SK-N-SH treated with all-trans-retinoic acid at 6 μM for 48 hours (cell line): Measurements from ENCODE around the gene CSF1.

Experiments
- ATAC-seq: fragments of 200-7000 bp; cut with Tn5 transposase; 3 replicates; pipeline ENCODE4 v1.9.1; 2020; ENCODE audit warnings: mild to moderate bottlenecking, moderate library complexity
- BACH2 ChIP-seq: fragments of 250-450 bp; sonication (Bioruptor Pico); IDR thresholded peaks from 2 replicates; pipeline ENCODE4 v1.9.0; 2021; ENCODE audit warnings: mild to moderate bottlenecking, borderline replicate concordance
- CSDC2 ChIP-seq: fragments of 250-450 bp; sonication (Bioruptor Pico); IDR thresholded peaks from 2 replicates; pipeline ENCODE4 v1.5.0; 2020; ENCODE audit warnings: mild to moderate bottlenecking, moderate library complexity
- CSRNP3 ChIP-seq: fragments of 250-450 bp; sonication (Bioruptor Pico); IDR thresholded peaks from 2 replicates; pipeline ENCODE4 v1.5.1; 2021; ENCODE audit warnings: mild to moderate bottlenecking, moderate library complexity
- ESRRG ChIP-seq: fragments of 250-450 bp; sonication (Bioruptor Pico); IDR thresholded peaks from 2 replicates; pipeline ENCODE4 v1.6.1; 2021; ENCODE audit warnings: mild to moderate bottlenecking
- GLIS3 ChIP-seq: fragments of 250-450 bp; sonication (Bioruptor Pico); IDR thresholded peaks from 2 replicates; pipeline ENCODE4 v1.5.0; 2020; ENCODE audit warnings: mild to moderate bottlenecking, moderate library complexity
- ISL1 ChIP-seq: fragments of 250-450 bp; sonication (Bioruptor Pico); IDR thresholded peaks from 2 replicates; pipeline ENCODE4 v2.1.2; 2022; ENCODE audit warnings: mild to moderate bottlenecking, moderate library complexity
- OSR1 ChIP-seq: fragments of 250-450 bp; sonication (Bioruptor Pico); IDR thresholded peaks from 2 replicates; pipeline ENCODE4 v1.8.0; 2022; ENCODE audit warnings: moderate library complexity, mild to moderate bottlenecking, inconsistent platforms
- PATZ1 ChIP-seq: fragments of 250-450 bp; sonication (Bioruptor Pico); IDR thresholded peaks from 2 replicates; pipeline ENCODE4 v1.8.0; 2020; ENCODE audit warnings: mild to moderate bottlenecking, moderate library complexity, borderline replicate concordance
- POU6F1 ChIP-seq: fragments of 250-450 bp; sonication (Bioruptor Pico); IDR thresholded peaks from 2 replicates; pipeline ENCODE4 v1.8.0; 2021; ENCODE audit warnings: low read depth, mild to moderate bottlenecking, moderate library complexity, borderline replicate concordance
- PPARA ChIP-seq: fragments of 250-450 bp; sonication (Bioruptor Pico); IDR thresholded peaks from 2 replicates; pipeline ENCODE4 v1.5.0; 2020; ENCODE audit warnings: mild to moderate bottlenecking, borderline replicate concordance
- SNAI2 ChIP-seq: fragments of 250-450 bp; sonication (Bioruptor Pico); IDR thresholded peaks from 2 replicates; pipeline ENCODE4 v1.5.0; 2020; ENCODE audit warnings: mild to moderate bottlenecking, moderate library complexity
- TCF4 ChIP-seq: fragments of 250-450 bp; sonication (Bioruptor Pico); IDR thresholded peaks from 2 replicates; pipeline ENCODE4 v1.8.0; 2021; ENCODE audit warnings: mild to moderate bottlenecking, moderate library complexity, borderline replicate concordance
- TOX ChIP-seq: fragments of 250-450 bp; sonication (Bioruptor Pico); IDR thresholded peaks from 2 replicates; pipeline ENCODE4 v1.8.0; 2021; ENCODE audit warnings: mild to moderate bottlenecking, moderate library complexity, borderline replicate concordance
- TSHZ2 ChIP-seq: fragments of 250-450 bp; sonication (Bioruptor Pico); IDR thresholded peaks from 2 replicates; pipeline ENCODE4 v1.5.0; 2020; ENCODE audit warnings: mild to moderate bottlenecking, moderate library complexity
- ZFP3 ChIP-seq: fragments of 250-450 bp; sonication (Bioruptor Pico); IDR thresholded peaks from 2 replicates; pipeline ENCODE4 v1.5.0; 2020; ENCODE audit warnings: mild to moderate bottlenecking, moderate library complexity
- ZFP30 ChIP-seq: fragments of 450-650 bp; formaldehyde crosslinking; IDR thresholded peaks from 2 replicates; pipeline ENCODE4 v1.5.0; 2022; ENCODE audit warnings: mild to moderate bottlenecking, moderate library complexity
- ZNF565 ChIP-seq: fragments of 450-650 bp; formaldehyde crosslinking; conservative IDR thresholded peaks from 2 replicates; pipeline ENCODE4 v1.5.0; 2020; ENCODE audit warnings: low read depth, mild to moderate bottlenecking, moderate library complexity
- ZNF70 ChIP-seq: fragments of 450-650 bp; formaldehyde crosslinking; IDR thresholded peaks from 2 replicates; pipeline ENCODE4 v1.5.0; 2020; ENCODE audit warnings: mild to moderate bottlenecking, moderate library complexity
- ZNF8 ChIP-seq: fragments of 450-650 bp; formaldehyde crosslinking; IDR thresholded peaks from 2 replicates; pipeline ENCODE4 v1.5.0; 2020; ENCODE audit warnings: mild to moderate bottlenecking, moderate library complexity
- TF ChIP-seq, protein P1 (sequence below): fragments of 250-450 bp; sonication (Bioruptor Pico); IDR thresholded peaks from 2 replicates; pipeline ENCODE4 v1.5.1; 2020; ENCODE audit warnings: low read depth, mild to moderate bottlenecking, moderate library complexity

Gene CSF1

GRCh38 chr1:109927356-109927755 is 16.7 kb downstream of the CSF1 start (continued):
- TF ChIP-seq, protein P1, sequence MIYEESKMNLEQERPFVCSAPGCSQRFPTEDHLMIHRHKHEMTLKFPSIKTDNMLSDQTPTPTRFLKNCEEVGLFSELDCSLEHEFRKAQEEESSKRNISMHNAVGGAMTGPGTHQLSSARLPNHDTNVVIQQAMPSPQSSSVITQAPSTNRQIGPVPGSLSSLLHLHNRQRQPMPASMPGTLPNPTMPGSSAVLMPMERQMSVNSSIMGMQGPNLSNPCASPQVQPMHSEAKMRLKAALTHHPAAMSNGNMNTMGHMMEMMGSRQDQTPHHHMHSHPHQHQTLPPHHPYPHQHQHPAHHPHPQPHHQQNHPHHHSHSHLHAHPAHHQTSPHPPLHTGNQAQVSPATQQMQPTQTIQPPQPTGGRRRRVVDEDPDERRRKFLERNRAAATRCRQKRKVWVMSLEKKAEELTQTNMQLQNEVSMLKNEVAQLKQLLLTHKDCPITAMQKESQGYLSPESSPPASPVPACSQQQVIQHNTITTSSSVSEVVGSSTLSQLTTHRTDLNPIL, result no peak
- TF ChIP-seq ZFP3 (no peak), ZFP30 (CRISPR knock-in tag) (no peak)
- TF ChIP-seq, all 23 proteins: peak for 0

DNA sequence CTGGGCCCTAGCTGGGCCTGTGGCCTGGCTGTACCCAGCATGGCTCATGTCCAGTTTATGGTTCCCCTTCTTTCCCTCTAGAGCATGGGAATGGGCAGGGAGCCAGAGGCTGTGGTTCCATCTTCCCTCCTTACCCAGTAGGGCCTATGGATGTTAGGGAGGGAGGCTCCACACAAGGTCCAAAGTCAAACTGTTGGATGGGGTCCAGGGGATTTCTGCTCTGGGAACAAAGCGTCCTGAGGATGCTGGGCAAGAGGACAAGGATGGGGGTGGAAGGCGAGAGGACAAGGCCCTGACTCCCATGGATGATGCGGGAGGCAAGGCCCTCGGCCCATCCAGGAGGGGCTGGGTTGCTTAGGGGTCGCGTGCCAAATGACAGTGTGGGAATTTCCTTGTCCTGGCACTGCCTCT is 17.3 kb downstream of the CSF1 start:
- TF ChIP-seq CSRNP3, result no peak
- no peak for TF ChIP-seq TCF4 (CRISPR knock-in tag)
- no peak for TF ChIP-seq ISL1 (CRISPR knock-in tag)
- TF ChIP-seq ZFP30 (CRISPR knock-in tag), result no peak
- no peak for TF ChIP-seq PPARA (CRISPR knock-in tag)
- TF ChIP-seq ZFP3, result no peak
- TF ChIP-seq BACH2 (CRISPR knock-in tag), result no peak
- no peak for TF ChIP-seq CSDC2 (CRISPR knock-in tag)
- TF ChIP-seq, protein P1, result no peak
- no peak for TF ChIP-seq OSR1 (CRISPR knock-in tag)
- TF ChIP-seq ZNF70 (CRISPR knock-in tag), result no peak
- no peak for TF ChIP-seq TOX (CRISPR knock-in tag)
- TF ChIP-seq PATZ1, result no peak
- no peak for TF ChIP-seq ESRRG
- TF ChIP-seq POU6F1 (CRISPR knock-in tag), result no peak
- no peak for TF ChIP-seq ZNF565
- no peak for TF ChIP-seq ZNF8
- no peak for ATAC-seq

DNA sequence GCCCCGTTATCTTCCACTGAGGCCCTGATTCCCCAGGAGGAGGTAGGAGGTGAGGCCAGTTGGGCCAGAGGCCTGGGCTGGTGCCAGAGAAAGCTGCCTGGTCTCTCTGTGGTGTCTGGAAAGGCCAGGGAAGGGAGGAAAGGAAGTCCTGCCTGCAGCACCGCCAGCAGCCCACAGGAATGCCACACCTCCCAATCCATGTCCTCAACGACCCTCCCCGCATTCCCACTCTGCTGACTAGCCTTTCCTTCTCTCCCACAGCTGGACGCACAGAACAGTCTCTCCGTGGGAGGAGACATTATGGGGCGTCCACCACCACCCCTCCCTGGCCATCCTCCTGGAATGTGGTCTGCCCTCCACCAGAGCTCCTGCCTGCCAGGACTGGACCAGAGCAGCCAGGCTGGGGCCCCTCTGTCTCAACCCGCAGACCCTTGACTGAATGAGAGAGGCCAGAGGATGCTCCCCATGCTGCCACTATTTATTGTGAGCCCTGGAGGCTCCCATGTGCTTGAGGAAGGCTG is 18.0 kb downstream of the CSF1 start:
- TF ChIP-seq TOX (CRISPR knock-in tag), result no peak
- TF ChIP-seq TCF4 (CRISPR knock-in tag), result no peak
- TF ChIP-seq BACH2 (CRISPR knock-in tag), result no peak
- TF ChIP-seq ZNF565, result no peak
- TF ChIP-seq, protein P1, result no peak
- no peak for TF ChIP-seq SNAI2 (CRISPR knock-in tag)
- ATAC-seq, result peak; percentile 42

DNA sequence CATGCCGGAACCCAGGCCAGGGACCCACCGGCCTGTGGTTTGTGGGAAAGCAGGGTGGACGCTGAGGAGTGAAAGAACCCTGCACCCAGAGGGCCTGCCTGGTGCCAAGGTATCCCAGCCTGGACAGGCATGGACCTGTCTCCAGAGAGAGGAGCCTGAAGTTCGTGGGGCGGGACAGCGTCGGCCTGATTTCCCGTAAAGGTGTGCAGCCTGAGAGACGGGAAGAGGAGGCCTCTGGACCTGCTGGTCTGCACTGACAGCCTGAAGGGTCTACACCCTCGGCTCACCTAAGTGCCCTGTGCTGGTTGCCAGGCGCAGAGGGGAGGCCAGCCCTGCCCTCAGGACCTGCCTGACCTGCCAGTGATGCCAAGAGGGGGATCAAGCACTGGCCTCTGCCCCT is 18.5 kb downstream of the CSF1 start:
- no peak for ATAC-seq
- TF ChIP-seq TCF4 (CRISPR knock-in tag), result no peak
- no peak for TF ChIP-seq CSRNP3
- TF ChIP-seq ISL1 (CRISPR knock-in tag), result no peak
- TF ChIP-seq SNAI2 (CRISPR knock-in tag), result no peak
- no peak for TF ChIP-seq BACH2 (CRISPR knock-in tag)
- no peak for TF ChIP-seq PPARA (CRISPR knock-in tag)
- TF ChIP-seq TOX (CRISPR knock-in tag), result no peak
- TF ChIP-seq GLIS3 (CRISPR knock-in tag), result no peak
- TF ChIP-seq CSDC2 (CRISPR knock-in tag), result no peak
- TF ChIP-seq, protein P1, result no peak
- no peak for TF ChIP-seq ZFP30 (CRISPR knock-in tag)
- TF ChIP-seq ZNF8, result no peak
- no peak for TF ChIP-seq TSHZ2
- no peak for TF ChIP-seq ESRRG
